ENCODE measurements around the gene CUL2.
"Not testable (repeated sequence)": the region's sequence is repeated elsewhere in the genome, so short reads cannot be mapped to it uniquely, and the experiment has no call there.

Gene CUL2

DNA sequence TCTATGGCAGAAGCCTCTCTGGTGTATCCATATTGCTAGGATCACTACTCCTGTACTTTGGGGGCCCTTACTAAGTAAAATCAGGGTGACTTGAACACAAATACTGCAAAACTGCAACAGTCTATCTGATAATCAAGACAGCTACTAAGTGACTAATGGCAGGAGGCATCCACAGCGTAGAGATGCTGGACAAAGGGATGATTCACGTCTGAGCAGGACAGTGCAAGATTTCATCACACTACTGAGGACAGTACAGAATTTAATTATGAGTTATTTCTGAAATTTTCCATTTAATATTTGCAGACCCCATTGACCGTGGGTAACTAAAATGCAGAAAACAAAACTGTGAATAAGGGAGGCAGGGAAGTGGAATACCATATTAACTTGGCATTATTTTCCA, 10.4 kb downstream of the CUL2 start:
- no peak for DNase-seq (ENCODE audit: low read depth)

DNA sequence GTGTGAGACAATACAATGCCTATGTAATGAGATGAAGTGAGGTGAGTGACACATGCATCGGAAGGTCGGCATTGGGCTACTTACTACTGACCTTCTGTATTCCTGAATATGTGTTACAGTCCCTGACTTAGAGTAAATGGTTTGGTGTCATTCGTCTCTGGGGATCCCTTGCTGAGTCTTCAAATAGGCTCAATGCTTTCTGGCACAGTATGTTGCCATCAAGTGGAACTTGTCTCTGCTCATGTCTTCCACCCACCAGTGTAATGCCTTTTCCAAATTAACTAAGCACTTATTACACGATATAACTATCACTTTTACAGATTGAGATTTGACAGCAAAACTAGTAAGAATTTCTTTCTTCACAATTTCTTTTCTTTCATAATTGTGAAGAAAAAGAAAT, 10.9 kb downstream of the CUL2 start:
- DNase-seq (ENCODE audit: low read depth), result no peak

DNA sequence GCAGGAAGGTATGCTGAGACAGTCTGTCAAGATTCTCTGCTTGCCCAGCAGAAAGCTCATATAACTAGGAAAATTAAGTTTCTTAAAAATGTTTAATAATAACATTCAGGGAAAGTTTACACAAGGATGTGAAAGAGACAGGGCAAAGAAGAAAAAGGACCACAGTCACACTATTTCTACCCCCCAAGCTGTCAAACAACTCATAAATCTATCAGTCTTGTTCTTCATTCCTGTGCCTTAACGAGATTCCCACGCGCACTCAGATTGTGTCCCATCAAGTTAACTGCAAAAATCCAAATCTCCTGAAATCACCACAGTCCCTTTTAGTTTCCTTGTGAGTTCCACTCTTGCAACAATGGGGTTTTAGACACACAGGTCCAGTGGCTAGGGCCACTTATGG, 14.9 kb downstream of the CUL2 start:
- no peak for DNase-seq (ENCODE audit: low read depth)

DNA sequence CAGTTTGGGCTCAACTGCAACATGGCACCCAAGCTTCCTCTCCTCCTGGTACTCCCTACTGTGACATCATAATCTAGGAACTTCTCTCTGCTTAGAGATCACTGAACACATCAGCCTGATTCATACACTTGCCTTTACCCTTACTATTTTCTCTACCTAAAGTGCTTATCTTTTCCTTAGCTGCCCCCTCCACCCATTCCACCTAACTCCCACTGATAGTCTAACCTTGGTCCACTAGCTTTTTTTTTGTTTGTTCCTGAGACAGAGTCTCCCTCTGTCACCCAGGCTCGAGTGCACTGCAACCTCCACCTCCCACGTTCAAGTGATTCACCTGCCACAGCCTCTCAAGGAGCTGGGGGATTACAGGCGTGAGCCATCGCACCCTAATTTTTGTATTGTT, 15.9 kb downstream of the CUL2 start:
- no peak for DNase-seq (ENCODE audit: low read depth)

DNA sequence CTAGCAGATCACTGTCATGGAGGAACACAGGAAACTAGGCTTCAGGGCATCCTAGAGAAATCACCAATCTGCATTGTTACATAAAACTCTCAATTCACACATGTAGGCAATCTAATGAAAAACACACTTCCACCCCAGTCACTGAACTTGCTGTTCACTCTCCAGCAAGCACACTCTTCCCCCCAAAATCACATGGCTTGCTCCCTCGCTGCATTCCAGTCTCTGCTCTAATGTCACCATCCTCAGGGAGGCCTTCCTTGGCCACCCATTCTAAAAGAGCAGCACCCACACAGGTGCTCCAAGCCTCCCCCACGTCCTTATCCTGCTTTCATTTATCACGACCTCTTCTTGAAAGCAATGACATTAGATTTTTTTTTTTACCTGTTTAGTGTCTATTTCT, 19.6 kb downstream of the CUL2 start:
- no peak for DNase-seq (ENCODE audit: low read depth)

DNA sequence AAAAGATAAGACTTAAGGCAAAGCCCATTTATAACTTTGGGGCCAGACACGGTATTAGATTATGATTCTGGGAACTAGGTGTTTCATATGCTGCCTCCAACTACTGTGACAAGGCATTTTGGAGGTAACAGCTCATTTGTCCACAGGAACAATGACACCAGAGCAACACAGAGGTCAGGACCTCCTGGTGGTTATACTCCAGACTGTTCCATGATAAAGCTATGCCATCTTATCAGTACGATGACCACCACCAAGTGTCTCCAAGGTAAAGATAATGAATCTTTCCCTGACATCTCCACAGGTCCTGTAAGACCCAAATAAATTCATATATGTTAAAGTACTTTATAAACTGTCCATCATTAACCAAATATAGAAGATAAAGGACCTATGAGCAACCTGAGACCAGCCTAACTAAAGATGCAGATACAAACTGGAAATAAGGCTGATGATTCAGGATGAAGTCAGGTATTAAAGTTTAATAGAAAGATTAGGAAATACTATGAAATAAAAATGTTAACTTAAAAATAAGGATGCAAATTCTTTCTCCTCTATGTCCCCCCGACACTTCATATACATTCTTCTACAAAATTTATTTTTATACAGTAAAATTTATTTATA, 26.2 kb downstream of the CUL2 start:
- DNase-seq (ENCODE audit: low read depth), result no peak

DNA sequence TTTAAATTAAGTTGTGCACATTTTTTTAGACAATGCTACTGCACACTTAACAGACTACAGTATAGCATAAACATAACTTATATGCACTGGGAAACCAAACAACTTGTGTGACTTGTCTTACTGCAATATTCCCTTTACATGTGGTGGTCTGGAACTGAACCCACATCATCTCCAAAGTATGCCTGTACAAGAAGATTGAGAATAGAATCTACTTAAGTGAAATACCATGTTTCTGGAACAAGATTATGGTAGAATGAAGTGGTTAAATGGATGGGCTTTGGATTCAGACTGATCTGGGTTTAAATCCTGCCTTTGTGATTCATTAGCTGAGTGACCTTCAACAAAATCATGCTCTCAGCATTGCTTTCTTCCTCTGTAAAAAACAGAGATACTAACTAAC, 30.7 kb downstream of the CUL2 start:
- no peak for DNase-seq (ENCODE audit: low read depth)

DNA sequence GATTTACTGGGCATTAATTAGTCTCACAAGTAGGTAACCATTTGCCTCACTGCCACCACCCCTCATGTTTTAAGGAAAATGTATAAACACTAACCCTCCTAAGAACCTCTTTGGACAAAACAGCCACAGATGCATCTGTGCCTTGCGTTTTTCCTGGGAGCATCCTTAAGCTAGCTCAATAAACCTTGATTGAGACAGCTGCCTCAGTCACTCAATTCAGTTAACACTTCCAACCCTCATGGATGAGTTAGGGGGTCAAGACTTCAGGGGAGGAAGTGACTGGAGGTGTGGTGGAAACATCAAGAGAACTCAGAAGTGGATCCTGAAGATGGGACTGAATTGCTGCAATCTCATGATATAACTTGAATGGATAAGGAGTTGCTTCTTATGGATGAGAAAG, 31.5 kb downstream of the CUL2 start:
- no peak for DNase-seq (ENCODE audit: low read depth)

DNA sequence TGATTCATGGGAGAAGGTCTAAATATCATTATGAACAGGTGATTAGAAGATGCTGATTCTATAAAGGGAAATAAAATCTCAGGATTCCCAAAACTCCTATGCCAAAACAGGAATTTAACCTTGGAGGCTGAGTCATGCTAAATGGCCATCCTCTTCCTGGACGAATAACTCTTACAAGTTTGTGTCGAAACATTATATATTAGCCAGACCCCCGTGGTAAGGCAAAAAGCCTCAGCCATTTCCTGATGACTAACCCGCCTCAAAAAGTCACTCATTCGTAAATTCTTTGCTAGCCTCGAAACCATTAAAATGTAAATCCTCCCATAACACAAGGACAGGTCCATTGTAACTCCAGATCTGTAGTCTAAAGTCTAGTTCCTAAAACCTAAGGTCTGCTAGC, 32.0 kb downstream of the CUL2 start:
- DNase-seq (ENCODE audit: low read depth), result no peak

DNA sequence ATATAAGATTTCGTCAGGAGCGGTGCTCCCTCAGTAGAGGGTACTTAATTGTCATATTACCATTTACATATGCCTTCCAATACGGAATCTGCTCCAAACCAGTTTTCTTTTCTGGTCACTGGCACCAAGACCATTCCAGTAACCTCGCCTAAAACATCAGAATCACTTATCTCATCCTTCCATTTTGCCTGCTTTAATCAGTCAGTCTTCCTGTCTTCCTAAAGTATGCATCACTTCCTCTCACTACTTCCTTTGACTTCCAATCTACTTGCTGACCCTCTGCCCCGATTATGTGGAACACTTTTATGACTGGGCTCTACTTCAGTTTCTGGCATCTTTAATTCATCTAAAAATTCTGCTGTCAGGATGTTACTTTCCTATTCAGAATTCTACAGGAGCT, 33.5 kb downstream of the CUL2 start:
- DNase-seq (ENCODE audit: low read depth), result no peak

DNA sequence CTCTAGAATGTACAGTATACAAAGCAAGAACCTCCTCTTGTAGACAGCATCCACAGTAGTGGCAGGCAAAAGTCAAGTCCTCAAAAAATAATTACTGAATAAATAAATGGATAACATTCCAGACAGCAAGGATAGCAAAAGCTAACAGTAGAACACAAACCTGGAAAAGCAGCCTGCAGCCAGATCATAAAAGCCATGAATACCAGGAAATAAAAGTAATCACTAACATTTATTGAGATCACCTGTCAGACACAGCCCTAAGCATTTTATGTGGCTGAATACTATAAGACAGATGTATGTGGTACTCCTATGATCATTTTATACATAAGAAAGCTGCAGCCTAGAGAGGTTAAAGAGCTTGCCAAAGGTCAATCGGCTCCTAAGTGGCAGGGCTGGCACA, 34.0 kb downstream of the CUL2 start:
- no peak for DNase-seq (ENCODE audit: low read depth)

DNA sequence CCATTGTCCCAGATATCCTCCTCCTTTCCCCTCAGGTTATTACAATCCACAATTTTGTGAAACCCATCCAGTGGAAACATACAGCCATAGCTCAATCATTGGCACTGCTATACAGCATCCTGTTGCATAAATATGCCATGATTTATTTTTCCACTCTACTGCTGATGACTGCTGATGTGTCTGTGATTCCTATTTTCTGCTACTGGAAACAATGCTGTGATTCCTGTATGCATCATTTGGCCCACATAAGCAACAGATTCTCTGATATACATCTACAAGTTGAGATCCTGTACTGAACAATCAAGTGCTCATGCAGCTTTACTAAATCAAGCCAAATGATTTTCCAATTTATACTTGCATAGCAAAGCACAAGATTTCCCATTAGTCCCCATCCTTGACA, 39.6 kb downstream of the CUL2 start:
- DNase-seq (ENCODE audit: low read depth), result no peak

DNA sequence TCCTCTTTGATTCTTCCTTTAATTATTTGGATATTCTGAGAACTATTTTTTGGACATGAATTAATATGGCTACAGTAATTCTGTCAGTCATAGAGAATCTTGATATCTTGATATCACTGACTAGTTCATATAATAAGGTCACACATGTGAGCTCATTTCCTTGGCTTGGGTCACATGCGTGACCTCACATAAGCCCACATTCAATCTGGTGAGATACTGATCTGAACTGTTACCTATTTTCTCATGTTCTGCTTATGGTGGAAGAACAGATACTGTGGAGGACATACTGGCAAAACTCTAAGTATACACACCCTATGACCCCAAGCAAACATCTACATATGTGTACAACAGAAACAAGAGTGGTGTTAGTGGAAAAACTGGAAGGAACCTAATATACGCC, 44.1 kb downstream of the CUL2 start:
- no peak for DNase-seq (ENCODE audit: low read depth)

DNA sequence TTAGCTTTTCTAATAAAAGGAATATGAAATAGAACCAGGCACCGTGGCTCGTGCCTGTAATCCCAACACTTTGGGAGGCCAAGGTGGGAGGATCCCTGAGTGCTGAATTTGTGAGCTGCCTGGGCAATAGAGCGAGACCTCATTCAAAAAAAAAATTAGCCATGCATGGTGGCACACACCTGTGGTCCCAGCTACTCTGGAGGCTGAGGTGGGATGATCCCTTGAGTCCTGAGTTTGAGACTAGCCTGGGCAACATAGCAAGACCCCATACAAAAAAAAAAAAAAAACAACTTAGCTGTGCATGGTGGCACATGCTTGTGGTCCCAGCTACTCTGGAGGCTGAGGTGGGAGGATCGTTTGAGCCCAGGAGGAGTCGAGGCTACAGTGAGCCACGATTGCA, 44.9 kb downstream of the CUL2 start:
- DNase-seq (ENCODE audit: low read depth), result not testable (repeated sequence)

DNA sequence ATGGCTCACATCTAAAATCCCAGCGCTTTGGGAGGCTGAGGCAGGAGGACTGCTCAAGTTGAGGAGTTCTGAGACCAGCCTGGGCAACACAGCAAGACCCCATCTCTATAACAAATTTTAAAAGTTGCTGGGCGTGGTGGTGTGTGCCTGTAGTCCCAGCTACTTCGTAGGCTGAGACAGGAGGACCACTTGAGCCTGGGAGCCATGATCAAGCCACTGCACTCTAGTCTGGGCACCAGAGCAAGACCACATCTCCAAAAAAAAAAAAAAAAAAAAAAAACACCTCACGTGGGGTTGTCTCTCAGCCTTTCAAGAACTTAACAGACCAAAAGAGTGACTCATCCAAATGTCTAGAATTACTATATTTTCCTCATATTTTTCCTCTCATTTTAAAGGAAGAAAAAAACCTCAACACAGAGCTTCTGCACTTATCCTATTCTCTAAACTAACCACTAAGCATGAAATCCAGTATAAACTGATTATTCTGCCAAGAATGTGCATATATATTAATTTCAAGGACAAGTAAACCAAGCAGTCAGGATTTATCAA, 46.3 kb downstream of the CUL2 start:
- no peak for DNase-seq (ENCODE audit: low read depth)

DNA sequence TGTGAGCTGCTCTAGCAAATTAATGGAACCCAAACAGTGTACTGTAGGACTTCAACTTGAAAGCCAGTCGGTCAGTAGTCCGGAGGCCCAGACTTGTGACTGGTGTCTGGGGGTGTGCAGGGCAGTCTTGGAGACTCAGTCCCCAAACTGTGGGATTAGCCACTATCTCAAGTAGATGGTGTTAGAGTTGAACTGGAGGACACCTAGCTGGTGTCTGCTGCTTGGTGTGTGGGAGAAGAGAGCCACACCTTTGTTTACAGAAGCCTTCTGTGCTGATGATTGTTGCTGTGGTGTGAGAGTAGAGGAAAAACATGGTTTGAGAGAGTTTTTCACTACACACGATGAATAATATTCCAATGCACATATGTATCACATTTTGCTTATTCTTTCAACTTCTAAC, 47.4 kb downstream of the CUL2 start:
- DNase-seq (ENCODE audit: low read depth), result no peak

DNA sequence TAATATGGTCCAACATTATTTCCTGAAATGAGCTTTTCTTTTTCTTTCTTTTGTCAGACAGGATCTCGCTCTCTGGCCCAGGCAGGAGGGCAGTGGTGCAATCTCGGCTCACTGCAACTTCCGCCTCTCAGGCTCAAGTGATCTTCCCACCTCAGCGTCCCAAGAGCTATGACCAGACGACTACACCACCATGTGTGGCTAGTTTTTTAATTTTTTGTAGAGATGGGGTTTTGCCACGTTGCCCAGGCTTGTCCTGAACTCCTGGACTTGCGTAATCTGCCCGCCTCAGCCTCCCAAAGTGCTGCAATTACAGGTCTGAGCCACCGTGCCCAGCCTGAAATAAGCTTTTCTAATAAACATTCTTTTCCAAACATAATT, 48.6 kb downstream of the CUL2 start:
- DNase-seq (ENCODE audit: low read depth), result no peak

DNA sequence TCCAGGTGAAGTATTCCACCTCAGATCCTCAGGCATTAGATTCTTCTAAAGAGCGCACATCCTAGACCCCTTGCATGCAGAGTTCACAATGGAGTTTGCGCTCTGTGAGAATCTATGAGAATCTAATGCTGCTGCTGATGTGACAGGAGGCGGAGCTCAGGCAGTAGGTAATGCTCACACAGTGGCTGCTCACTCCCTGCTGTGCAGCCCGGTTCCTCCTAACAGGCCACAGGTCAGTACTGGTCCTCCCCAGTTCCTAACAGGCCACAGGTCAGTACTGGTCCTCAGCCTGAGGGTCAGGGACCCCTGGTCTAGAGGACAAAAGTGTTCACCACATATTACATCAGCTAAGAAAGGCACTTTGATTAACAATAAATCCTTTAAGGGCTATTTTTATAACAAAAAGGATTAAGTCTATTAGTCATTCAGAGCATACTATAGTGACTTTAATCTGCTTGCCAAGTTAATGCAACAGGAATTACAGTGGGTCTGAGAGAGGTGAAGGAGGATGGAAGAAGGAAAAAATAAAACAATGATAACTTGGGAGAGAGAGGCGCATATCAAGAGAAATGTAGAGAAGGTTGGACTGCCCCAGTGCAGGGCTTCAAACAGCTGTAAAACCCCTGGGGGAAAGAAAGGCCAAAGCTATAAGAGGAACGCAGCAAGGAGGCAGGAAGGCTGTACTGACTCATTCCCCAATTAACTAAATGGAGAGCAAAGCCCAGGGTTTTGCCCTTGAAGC, 49.2 kb downstream of the CUL2 start:
- no peak for DNase-seq (ENCODE audit: low read depth)

DNA sequence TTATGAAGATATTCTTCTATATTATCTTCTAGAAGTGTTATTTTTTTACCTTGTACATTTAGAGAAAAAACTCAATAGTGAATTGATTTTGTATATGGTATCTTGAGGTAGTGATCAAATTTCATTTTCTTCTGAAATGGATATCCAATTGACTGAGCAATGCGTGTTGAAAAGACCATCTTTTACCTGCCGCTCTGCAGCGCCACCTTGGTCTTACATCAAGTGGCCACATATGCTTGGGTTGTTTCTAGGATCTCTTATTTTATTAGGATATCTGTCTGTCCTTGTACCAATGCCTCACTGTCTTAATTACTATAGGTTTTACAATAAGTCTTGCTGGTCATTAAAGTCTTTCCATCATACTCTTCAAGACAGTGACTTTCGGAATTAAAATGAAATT, 53.0 kb downstream of the CUL2 start:
- no peak for DNase-seq (ENCODE audit: low read depth)

DNA sequence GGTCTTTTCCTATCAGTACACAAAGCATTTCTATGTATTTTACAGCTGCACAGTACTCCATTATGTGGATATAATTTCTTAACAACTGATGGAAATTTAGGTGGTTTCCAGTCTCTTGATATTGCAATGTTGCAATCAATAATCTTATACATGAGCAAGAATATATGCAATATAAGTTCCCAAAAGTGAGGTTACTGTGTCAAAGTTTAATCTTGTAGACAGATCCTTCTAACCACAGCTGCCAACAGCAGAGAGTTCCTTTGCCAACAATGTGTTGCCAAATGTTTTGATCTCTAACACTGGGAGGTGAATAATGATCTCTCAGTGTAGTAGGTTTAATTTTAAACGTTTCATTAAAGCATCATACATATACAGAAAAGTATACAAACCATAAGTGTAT, 54.5 kb downstream of the CUL2 start:
- no peak for DNase-seq (ENCODE audit: low read depth)

DNA sequence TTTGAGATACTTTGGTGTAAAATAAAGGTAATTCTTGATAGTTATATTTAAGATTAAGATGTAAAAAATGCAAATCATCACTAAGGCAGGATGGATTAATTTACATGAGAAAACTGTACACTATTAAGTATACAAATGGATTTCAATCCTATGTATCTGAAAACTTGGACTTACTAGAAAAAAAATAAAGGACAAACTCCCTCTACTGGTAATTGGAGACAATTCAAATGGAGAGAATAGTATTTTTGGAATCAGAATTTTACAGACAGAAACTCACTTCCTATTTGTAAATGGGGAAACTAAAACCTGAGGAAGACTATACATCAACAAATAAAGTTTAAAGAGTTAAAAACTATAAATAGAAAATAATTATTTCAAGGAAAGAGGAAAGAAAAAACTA, 62.6 kb downstream of the CUL2 start:
- DNase-seq (ENCODE audit: low read depth), result no peak

DNA sequence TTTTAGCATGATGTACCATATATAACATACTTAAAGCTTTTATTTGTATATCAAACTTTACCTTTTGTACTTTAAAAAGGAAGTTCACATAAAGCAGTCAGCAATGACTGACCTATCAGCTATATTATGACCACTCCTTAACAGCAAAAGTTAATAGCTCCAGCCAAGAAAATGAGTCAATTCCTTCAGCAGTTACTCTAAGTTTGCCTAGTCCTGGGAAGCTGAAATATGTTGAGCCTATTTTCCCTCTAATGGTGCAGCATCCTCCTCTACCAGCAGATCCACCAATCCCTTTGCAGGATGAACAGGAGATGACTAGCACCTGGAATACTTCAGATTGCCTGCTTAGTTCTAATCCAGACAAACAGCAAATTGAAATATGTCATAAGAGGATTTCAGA, 64.2 kb downstream of the CUL2 start:
- DNase-seq (ENCODE audit: low read depth), result no peak

DNA sequence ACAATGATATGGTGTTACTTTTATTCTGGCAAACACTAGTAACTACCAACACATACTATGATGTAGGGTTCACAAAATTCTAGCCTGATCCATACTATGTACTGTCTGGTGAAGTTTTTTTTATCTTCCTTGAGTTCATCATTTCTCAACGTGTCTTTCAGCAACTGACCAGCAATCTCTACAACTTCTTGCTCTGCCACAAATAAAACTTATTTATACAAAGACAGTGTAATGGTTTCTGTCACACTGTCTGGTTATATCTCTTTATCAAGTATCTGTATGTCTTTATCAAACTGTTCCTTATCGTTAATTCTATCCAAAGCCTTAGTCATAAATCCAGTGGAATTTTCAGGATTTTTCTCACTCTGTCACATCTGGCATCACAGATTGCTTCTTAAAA, 69.7 kb downstream of the CUL2 start:
- no peak for DNase-seq (ENCODE audit: low read depth)

Measured in activated T-cell treated with anti-CD3 and anti-CD28 coated beads for 1 hour (primary cell).